HepG2 (cell line): Measurements from ENCODE around the gene RHOBTB3.

Experiments used
- ADNP ChIP-seq: sonication (generic); formaldehyde crosslinking; IDR thresholded peaks from 2 replicates; pipeline ENCODE4 v1.4.0; 2020; ENCODE audit warnings: missing genetic modification reagents
- ATF7 ChIP-seq, 2 experiments: fragments of 450-650 bp in 1 of 2; sonication (generic) in 1 of 2; formaldehyde crosslinking in 1 of 2; IDR thresholded peaks; 2 replicates each; pipeline versions ENCODE4 v1.4.0 to v1.6.1; 2016 to 2020; ENCODE audit warnings: antibody characterized with exemption in 1 of 2, mild to moderate bottlenecking in 1 of 2, missing genetic modification reagents in 1 of 2
- KLF9 ChIP-seq: IDR thresholded peaks from 2 replicates; pipeline ENCODE4 v1.6.1; 2016; ENCODE audit warnings: low read depth
- KMT2B ChIP-seq: IDR thresholded peaks from 2 replicates; pipeline ENCODE4 v1.6.1; 2016; ENCODE audit warnings: missing genetic modification reagents, missing compliant biosample characterization
- NCOA2 ChIP-seq: sonication (generic); formaldehyde crosslinking; IDR thresholded peaks from 2 replicates; pipeline ENCODE4 v1.8.0; 2022; ENCODE audit warnings: inconsistent platforms
- POLR2A ChIP-seq, 2 experiments: IDR thresholded peaks; 2 replicates each; pipeline ENCODE4 v1.6.1; 2011; ENCODE audit warnings: low read depth in 2 of 2, low read length in 2 of 2, mild to moderate bottlenecking in 1 of 2, moderate library complexity in 1 of 2; ENCODE audit not compliant: insufficient read depth in 1 of 2
- RAD21 ChIP-seq: fragments of 450-650 bp; formaldehyde crosslinking; IDR thresholded peaks from 2 replicates; pipeline ENCODE4 v1.5.0; 2020; ENCODE audit warnings: mild to moderate bottlenecking
- RNF2 ChIP-seq: fragments of 450-650 bp; conservative IDR thresholded peaks from 2 replicates; pipeline ENCODE4 v1.6.1; 2016; ENCODE audit warnings: low read depth
- ZNF567 ChIP-seq: sonication (generic); formaldehyde crosslinking; IDR thresholded peaks from 2 replicates; pipeline ENCODE4 v1.8.1; 2023; ENCODE audit warnings: mild to moderate bottlenecking, missing genetic modification reagents, borderline replicate concordance
- TF ChIP-seq, protein P1 (sequence below): sonication (generic); formaldehyde crosslinking; IDR thresholded peaks from 2 replicates; pipeline ENCODE4 v1.4.0; 2020; ENCODE audit warnings: missing genetic modification reagents
- TF ChIP-seq, protein P2 (sequence below): sonication (generic); formaldehyde crosslinking; IDR thresholded peaks from 2 replicates; pipeline ENCODE4 v1.5.0; 2020; ENCODE audit warnings: mild to moderate bottlenecking, missing genetic modification reagents, moderate library complexity

DNA sequence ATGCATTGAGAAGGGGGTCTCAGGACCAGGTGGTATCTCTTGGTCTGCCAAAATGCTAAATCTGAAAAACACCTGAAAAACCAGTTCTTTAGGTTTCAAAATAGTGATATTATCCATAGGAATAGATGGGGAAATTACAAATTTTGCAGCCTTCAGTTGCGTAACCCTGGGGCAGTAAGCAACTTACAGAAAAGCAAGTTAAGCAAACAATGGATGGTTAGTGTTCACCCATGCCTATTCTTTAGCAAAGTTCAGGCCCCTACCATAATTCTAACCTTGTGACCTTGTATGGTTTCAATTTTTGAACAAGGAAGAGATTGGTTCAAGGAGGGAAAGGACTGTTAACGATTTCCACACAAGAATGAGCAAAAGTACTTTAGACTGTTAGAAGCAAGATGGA lies 66.9 kb downstream of the RHOBTB3 start:
- TF ChIP-seq ZNF567 (CRISPR knock-in tag) (no peak), ADNP (CRISPR knock-in tag) (no peak), NCOA2 (no peak), RNF2 (no peak), POLR2A (IDR thresholded peaks at IDR 0.05; ENCODE audit: insufficient read depth in 1 of 2, low read depth in 2 of 2, low read length in 2 of 2) (no peak), KMT2B (no peak), KLF9 (no peak), RAD21 (CRISPR knock-in tag) (no peak), ATF7 (IDR thresholded peaks at IDR 0.05) (no peak), ATF7 (CRISPR knock-in tag; IDR thresholded peaks at IDR 0.05) (no peak)
- TF ChIP-seq, protein P1, sequence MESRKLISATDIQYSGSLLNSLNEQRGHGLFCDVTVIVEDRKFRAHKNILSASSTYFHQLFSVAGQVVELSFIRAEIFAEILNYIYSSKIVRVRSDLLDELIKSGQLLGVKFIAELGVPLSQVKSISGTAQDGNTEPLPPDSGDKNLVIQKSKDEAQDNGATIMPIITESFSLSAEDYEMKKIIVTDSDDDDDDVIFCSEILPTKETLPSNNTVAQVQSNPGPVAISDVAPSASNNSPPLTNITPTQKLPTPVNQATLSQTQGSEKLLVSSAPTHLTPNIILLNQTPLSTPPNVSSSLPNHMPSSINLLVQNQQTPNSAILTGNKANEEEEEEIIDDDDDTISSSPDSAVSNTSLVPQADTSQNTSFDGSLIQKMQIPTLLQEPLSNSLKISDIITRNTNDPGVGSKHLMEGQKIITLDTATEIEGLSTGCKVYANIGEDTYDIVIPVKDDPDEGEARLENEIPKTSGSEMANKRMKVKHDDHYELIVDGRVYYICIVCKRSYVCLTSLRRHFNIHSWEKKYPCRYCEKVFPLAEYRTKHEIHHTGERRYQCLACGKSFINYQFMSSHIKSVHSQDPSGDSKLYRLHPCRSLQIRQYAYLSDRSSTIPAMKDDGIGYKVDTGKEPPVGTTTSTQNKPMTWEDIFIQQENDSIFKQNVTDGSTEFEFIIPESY (CRISPR knock-in tag), result no peak
- TF ChIP-seq, protein P2, sequence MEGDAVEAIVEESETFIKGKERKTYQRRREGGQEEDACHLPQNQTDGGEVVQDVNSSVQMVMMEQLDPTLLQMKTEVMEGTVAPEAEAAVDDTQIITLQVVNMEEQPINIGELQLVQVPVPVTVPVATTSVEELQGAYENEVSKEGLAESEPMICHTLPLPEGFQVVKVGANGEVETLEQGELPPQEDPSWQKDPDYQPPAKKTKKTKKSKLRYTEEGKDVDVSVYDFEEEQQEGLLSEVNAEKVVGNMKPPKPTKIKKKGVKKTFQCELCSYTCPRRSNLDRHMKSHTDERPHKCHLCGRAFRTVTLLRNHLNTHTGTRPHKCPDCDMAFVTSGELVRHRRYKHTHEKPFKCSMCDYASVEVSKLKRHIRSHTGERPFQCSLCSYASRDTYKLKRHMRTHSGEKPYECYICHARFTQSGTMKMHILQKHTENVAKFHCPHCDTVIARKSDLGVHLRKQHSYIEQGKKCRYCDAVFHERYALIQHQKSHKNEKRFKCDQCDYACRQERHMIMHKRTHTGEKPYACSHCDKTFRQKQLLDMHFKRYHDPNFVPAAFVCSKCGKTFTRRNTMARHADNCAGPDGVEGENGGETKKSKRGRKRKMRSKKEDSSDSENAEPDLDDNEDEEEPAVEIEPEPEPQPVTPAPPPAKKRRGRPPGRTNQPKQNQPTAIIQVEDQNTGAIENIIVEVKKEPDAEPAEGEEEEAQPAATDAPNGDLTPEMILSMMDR (CRISPR knock-in tag), result no peak
